Airway epithelial cell (primary cell): ENCODE data around the gene USP17L22. TPM values are rescaled to one million over a fixed set of nuclear protein-coding genes. Genes with fewer than 3 reads are reported as not detected.

Experiments
- total RNA-seq: library from RNA; depleted of rRNA; stranded (reverse); fragments of >200 nt; gene quantifications from 2 replicates; pipeline ENCODE4 v1.2.3, GENCODE V29; 2015

USP17L22 gene
- not detected in 2 replicates for total RNA-seq

GRCh38 chr4:9267319-9267718 lies at the start of gene USP17L22:
Gene USP17L22, plus strand, starts transcription at chr4:9267619. Its CDS starts 0 bp downstream, at chr4:9267619.

GRCh38 chr4:9219852-9220251 lies 47.6 kb upstream of the USP17L22 start, which contains the start of gene USP17L12:
Gene USP17L12, plus strand, starts transcription at chr4:9220152. Its CDS starts 0 bp downstream, at chr4:9220152.

GRCh38 chr4:9224596-9224995 lies 42.8 kb upstream of the USP17L22 start, which contains the start of gene USP17L13:
Gene USP17L13, plus strand, starts transcription at chr4:9224896. Its CDS starts 0 bp downstream, at chr4:9224896.

GRCh38 chr4:9234085-9234484 lies 33.3 kb upstream of the USP17L22 start, which contains the start of gene USP17L15:
Gene USP17L15, plus strand, starts transcription at chr4:9234385. Its CDS starts 0 bp downstream, at chr4:9234385.

GRCh38 chr4:9243579-9243978 lies 23.8 kb upstream of the USP17L22 start, which contains the start of gene USP17L17:
Gene USP17L17, plus strand, starts transcription at chr4:9243879. Its CDS starts 0 bp downstream, at chr4:9243879.

GRCh38 chr4:9247953-9248680 lies 19.3 kb upstream of the USP17L22 start, which contains the start of gene USP17L18:
Gene USP17L18, plus strand, starts transcription at chr4:9248630. Its CDS starts 0 bp downstream, at chr4:9248630.

GRCh38 chr4:9253078-9253477 lies 14.3 kb upstream of the USP17L22 start, which contains the start of gene USP17L19:
Gene USP17L19, plus strand, starts transcription at chr4:9253378. Its CDS starts 0 bp downstream, at chr4:9253378.

GRCh38 chr4:9257824-9258223 lies 9.6 kb upstream of the USP17L22 start, which contains the start of gene USP17L20:
Gene USP17L20, plus strand, starts transcription at chr4:9258124. Its CDS starts 0 bp downstream, at chr4:9258124.

GRCh38 chr4:9262572-9262971 lies 4.8 kb upstream of the USP17L22 start, which contains the start of gene USP17L21:
Gene USP17L21, plus strand, starts transcription at chr4:9262872. Its CDS starts 0 bp downstream, at chr4:9262872.

Other genes with a start within 250 kb of the USP17L22 start
- gene FAM90A26, start 97.2 kb upstream of the USP17L22 start, total RNA-seq: not detected in 2 replicates
- not detected in 2 replicates for gene USP17L10, start 57.0 kb upstream of the USP17L22 start, total RNA-seq
- not detected in 2 replicates for gene USP17L11, start 52.2 kb upstream of the USP17L22 start, total RNA-seq
- gene USP17L12, start 47.5 kb upstream of the USP17L22 start, total RNA-seq: not detected in 2 replicates
- gene USP17L13, start 42.7 kb upstream of the USP17L22 start, total RNA-seq: not detected in 2 replicates
- gene USP17L15, start 33.2 kb upstream of the USP17L22 start, total RNA-seq: not detected in 2 replicates
- gene USP17L17, start 23.7 kb upstream of the USP17L22 start, total RNA-seq: not detected in 2 replicates
- gene USP17L18, start 19.0 kb upstream of the USP17L22 start, total RNA-seq: not detected in 2 replicates
- gene USP17L19, start 14.2 kb upstream of the USP17L22 start, total RNA-seq: not detected in 2 replicates
- not detected in 2 replicates for gene USP17L20, start 9.5 kb upstream of the USP17L22 start, total RNA-seq
- gene USP17L21, start 4.7 kb upstream of the USP17L22 start, total RNA-seq: not detected in 2 replicates
- not detected in 2 replicates for gene USP17L24, start 57.5 kb downstream of the USP17L22 start, total RNA-seq
- not detected in 2 replicates for gene USP17L25, start 62.3 kb downstream of the USP17L22 start, total RNA-seq
- gene USP17L26, start 67.0 kb downstream of the USP17L22 start, total RNA-seq: not detected in 2 replicates
- not detected in 2 replicates for gene USP17L5, start 71.8 kb downstream of the USP17L22 start, total RNA-seq
- not detected in 2 replicates for gene USP17L27, start 76.5 kb downstream of the USP17L22 start, total RNA-seq
- gene USP17L28, start 81.3 kb downstream of the USP17L22 start, total RNA-seq: not detected in 2 replicates
- not detected in 2 replicates for gene USP17L29, start 86.0 kb downstream of the USP17L22 start, total RNA-seq
- not detected in 2 replicates for gene USP17L30, start 95.5 kb downstream of the USP17L22 start, total RNA-seq
- not detected in 2 replicates for gene DEFB131A, start 176.8 kb downstream of the USP17L22 start, total RNA-seq